ENCODE data around the gene MAGIX.

The MAGIX gene

GRCh38 chrX:49187028-49187394, 24.5 kb downstream of the MAGIX start:
- Histone ChIP-seq H3K9me3 (replicated peaks; ENCODE audit: low read length) (no peaks in the 10 kb centered on the region), H3K9ac (ENCODE audit: low read depth, low read length) (no peak overlapping the region), H3K36me3 (ENCODE audit: insufficient read depth, low read length) (peaks cover 8% of the 10 kb centered on the region), H3K4me1 (ENCODE audit: control insufficient read depth, insufficient read depth, low read length) (peaks cover 16% of the 10 kb centered on the region), H3K4me2 (ENCODE audit: low read length) (no peak overlapping the region), H3K27me3 (ENCODE audit: control insufficient read depth, insufficient read depth, low read length) (no peaks in the 10 kb centered on the region), H3K4me3 (ENCODE audit: low read length) (no peak overlapping the region)

- H3K4me3 ChIP-seq (ENCODE audit: low read length), result no peak overlapping the region
- no peaks in the 10 kb centered on the region for H3K9me3 ChIP-seq (replicated peaks; ENCODE audit: low read length)
- H3K4me1 ChIP-seq (ENCODE audit: control insufficient read depth, insufficient read depth, low read length), result peaks cover 16% of the 10 kb centered on the region
- H3K27me3 ChIP-seq (ENCODE audit: control insufficient read depth, insufficient read depth, low read length), result no peaks in the 10 kb centered on the region
- H3K9ac ChIP-seq (ENCODE audit: low read depth, low read length), result no peak overlapping the region
- H3K36me3 ChIP-seq (ENCODE audit: insufficient read depth, low read length), result peaks cover 4% of the 10 kb centered on the region
- no peak overlapping the region for H3K4me2 ChIP-seq (ENCODE audit: low read length)
Measured at GRCh38 chrX:49187526-49187925, 25.0 kb downstream of the MAGIX start.

DNA sequence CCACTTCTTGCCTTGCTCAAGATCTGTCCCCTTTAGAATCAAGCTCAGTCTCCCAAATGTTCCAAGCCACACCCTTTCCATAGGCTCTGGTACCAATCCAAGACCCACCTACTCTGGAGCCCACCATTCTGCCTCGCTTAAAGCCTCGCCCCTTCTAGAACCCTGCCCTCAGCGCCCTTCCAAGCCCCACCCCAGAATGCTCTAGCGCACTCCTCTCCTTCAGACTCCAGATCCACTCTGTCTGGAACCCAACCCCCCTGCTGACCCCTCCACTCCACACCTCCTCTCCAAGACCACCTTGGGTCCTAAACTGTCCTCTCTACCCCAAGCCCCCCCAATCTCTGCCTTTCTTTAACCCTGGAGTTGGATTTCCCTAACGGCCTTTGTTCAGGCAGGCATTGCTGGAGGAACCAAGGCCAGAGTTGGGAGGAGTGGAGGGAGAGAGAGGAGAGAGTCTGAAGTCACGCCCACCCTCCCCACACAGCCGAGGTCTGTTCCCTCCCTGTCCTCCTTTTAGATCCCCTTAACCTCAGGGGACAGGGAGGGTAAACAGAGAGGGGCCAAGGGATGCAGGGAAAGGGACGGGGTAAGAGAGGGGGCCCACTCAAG, 26.0 kb downstream of the MAGIX start:
- no peaks in the 10 kb centered on the region for H3K9me3 ChIP-seq (replicated peaks; ENCODE audit: low read length)
- H3K27me3 ChIP-seq (ENCODE audit: control insufficient read depth, insufficient read depth, low read length), result no peaks in the 10 kb centered on the region
- no peak overlapping the region for H3K9ac ChIP-seq (ENCODE audit: low read depth, low read length)
- H3K4me2 ChIP-seq (ENCODE audit: low read length), result no peak overlapping the region
- H3K4me1 ChIP-seq (ENCODE audit: control insufficient read depth, insufficient read depth, low read length), result peaks cover 16% of the 10 kb centered on the region
- no peak overlapping the region for H3K4me3 ChIP-seq (ENCODE audit: low read length)
- H3K36me3 ChIP-seq (ENCODE audit: insufficient read depth, low read length), result peaks cover 2% of the 10 kb centered on the region

DNA sequence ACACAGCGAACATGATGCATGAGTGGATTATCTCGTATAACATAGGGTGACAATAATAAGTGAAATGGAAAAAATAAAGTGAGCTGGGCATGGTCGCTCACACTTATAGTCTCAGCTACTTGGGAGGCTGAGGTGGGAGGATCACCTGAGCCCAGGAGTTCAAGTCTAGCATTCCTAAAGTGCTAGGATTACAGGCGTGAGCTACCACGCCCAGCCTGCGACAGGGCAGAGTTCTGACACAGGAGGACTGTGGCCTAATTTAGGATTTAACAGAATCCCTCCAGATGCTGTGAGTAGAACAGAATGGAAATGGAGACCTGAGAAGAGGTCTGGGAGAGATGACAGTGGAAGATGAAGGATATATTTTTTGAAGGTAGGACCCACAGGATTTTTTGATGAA, 27.0 kb downstream of the MAGIX start:
- Histone ChIP-seq H3K4me3 (ENCODE audit: low read length) (peak overlapping the region; percentile 69), H3K27me3 (ENCODE audit: control insufficient read depth, insufficient read depth, low read length) (no peaks in the 10 kb centered on the region), H3K9me3 (replicated peaks; ENCODE audit: low read length) (no peaks in the 10 kb centered on the region), H3K4me1 (ENCODE audit: control insufficient read depth, insufficient read depth, low read length) (peaks cover 12% of the 10 kb centered on the region), H3K36me3 (ENCODE audit: insufficient read depth, low read length) (no peaks in the 10 kb centered on the region), H3K9ac (ENCODE audit: low read depth, low read length) (no peak overlapping the region), H3K4me2 (ENCODE audit: low read length) (peak overlapping the region; percentile 66)

- H3K36me3 ChIP-seq (ENCODE audit: insufficient read depth, low read length), result no peaks in the 10 kb centered on the region
- H3K9me3 ChIP-seq (replicated peaks; ENCODE audit: low read length), result no peaks in the 10 kb centered on the region
- H3K4me1 ChIP-seq (ENCODE audit: control insufficient read depth, insufficient read depth, low read length), result peaks cover 5% of the 10 kb centered on the region
- peak overlapping the region; percentile 83 for H3K9ac ChIP-seq (ENCODE audit: low read depth, low read length)
- peak overlapping the region; percentile 77 for H3K4me3 ChIP-seq (ENCODE audit: low read length)
- peak overlapping the region; percentile 85 for H3K4me2 ChIP-seq (ENCODE audit: low read length)
- H3K27me3 ChIP-seq (ENCODE audit: control insufficient read depth, insufficient read depth, low read length), result no peaks in the 10 kb centered on the region
Measured at GRCh38 chrX:49190821-49191573, 28.4 kb downstream of the MAGIX start.

DNA sequence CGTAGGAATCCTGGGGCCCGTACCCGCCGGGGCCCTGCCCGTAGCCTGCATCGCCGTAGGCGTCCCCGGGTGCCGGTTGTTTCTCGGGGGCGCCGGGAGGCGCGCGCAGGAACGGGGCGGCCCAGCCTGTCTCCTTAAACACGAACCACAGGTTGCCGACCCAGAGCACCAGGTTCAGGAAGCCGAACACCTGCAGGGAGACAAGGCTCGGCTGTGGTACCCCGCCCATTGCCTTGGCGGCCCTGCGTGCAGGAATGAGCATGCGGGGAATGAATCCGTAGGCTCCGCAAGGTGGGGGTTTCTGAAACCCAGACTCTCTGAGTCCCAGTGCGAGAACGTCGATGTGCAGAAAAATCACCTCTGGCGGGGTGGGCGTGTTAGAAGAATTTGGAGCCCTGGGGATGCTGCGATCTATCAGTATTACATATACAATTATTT, 29.0 kb downstream of the MAGIX start:
- Histone ChIP-seq H3K9ac (ENCODE audit: low read depth, low read length) (peak overlapping the region; percentile 80), H3K9me3 (replicated peaks; ENCODE audit: low read length) (no peaks in the 10 kb centered on the region), H3K4me2 (ENCODE audit: low read length) (peak overlapping the region; percentile 85), H3K36me3 (ENCODE audit: insufficient read depth, low read length) (no peaks in the 10 kb centered on the region), H3K4me3 (ENCODE audit: low read length) (peak overlapping the region; percentile 77), H3K4me1 (ENCODE audit: control insufficient read depth, insufficient read depth, low read length) (peaks cover 5% of the 10 kb centered on the region), H3K27me3 (ENCODE audit: control insufficient read depth, insufficient read depth, low read length) (no peaks in the 10 kb centered on the region)

DNA sequence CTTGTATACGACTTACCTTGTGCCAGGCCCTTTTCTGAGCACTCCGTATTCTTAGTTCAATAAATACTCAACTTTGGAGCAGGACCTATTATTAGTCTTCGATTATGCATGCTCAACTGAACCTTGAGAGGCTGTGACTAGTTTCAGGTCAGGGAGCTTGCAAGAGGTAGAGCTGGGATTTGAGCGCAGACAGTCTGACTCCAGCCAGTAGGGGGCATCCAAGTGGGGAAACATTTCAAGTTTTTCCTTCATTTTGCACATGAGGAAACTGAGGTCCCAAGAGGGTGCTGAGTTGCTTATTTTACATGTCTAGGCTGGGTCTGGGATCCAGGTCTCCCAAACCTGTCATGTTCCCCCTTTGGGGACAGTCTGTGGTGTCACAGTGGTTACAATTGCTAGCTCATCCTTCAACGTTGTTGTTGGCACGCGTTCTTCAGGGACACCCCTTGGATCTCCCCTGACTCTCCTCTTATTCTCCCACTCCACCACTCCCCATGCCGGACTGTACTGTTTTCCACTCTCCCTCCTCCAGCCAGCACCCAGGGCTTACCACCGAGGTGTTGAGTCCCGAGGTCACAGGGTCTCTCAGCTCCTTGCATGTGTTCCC, 30.3 kb downstream of the MAGIX start:
- peaks cover 5% of the 10 kb centered on the region for H3K4me1 ChIP-seq (ENCODE audit: control insufficient read depth, insufficient read depth, low read length)

GRCh38 chrX:49193542-49193964, 31.0 kb downstream of the MAGIX start:
- H3K4me3 ChIP-seq (ENCODE audit: low read length), result no peak overlapping the region
- H3K27me3 ChIP-seq (ENCODE audit: control insufficient read depth, insufficient read depth, low read length), result no peaks in the 10 kb centered on the region
- H3K4me1 ChIP-seq (ENCODE audit: control insufficient read depth, insufficient read depth, low read length), result peaks cover 5% of the 10 kb centered on the region
- no peak overlapping the region for H3K4me2 ChIP-seq (ENCODE audit: low read length)
- H3K9me3 ChIP-seq (replicated peaks; ENCODE audit: low read length), result no peaks in the 10 kb centered on the region
- H3K36me3 ChIP-seq (ENCODE audit: insufficient read depth, low read length), result no peaks in the 10 kb centered on the region
- H3K9ac ChIP-seq (ENCODE audit: low read depth, low read length), result no peak overlapping the region

More for the DNA sequence above, 30.3 kb downstream of the MAGIX start:
- no peak overlapping the region for H3K4me3 ChIP-seq (ENCODE audit: low read length)
- no peaks in the 10 kb centered on the region for H3K27me3 ChIP-seq (ENCODE audit: control insufficient read depth, insufficient read depth, low read length)
- no peak overlapping the region for H3K4me2 ChIP-seq (ENCODE audit: low read length)
- no peaks in the 10 kb centered on the region for H3K9me3 ChIP-seq (replicated peaks; ENCODE audit: low read length)
- no peaks in the 10 kb centered on the region for H3K36me3 ChIP-seq (ENCODE audit: insufficient read depth, low read length)
- H3K9ac ChIP-seq (ENCODE audit: low read depth, low read length), result no peak overlapping the region

DNA sequence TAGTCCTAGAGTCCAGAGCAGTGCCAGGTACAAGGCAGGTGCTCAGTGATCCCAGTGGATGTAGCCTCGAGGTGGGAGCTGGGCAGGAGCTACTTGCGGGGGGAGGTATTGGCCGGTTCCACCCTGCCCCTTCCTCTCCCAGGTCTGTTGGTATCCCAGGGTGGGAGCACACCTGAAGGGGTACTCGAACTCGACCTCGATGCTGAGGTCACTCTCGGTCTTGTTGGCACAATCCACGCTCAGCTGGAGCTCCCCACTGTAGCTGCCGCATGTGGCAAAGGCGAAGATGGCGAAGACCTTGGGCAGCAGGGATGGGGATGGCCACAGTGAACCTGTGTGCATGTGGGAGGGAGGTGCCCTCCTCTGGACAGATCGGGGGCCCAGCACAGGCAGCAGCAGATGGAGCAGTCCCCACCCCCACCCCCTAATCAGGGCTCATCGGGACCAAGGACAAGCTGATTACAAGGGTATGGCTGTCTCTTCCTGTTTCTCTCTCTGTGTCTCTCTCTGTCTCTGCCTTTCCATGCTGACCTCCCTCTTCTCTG, 35.1 kb downstream of the MAGIX start:
- peaks cover 5% of the 10 kb centered on the region for H3K4me1 ChIP-seq (ENCODE audit: control insufficient read depth, insufficient read depth, low read length)
- H3K4me3 ChIP-seq (ENCODE audit: low read length), result no peak overlapping the region
- H3K36me3 ChIP-seq (ENCODE audit: insufficient read depth, low read length), result no peaks in the 10 kb centered on the region
- H3K9me3 ChIP-seq (replicated peaks; ENCODE audit: low read length), result no peaks in the 10 kb centered on the region
- H3K9ac ChIP-seq (ENCODE audit: low read depth, low read length), result no peak overlapping the region
- no peak overlapping the region for H3K4me2 ChIP-seq (ENCODE audit: low read length)
- H3K27me3 ChIP-seq (ENCODE audit: control insufficient read depth, insufficient read depth, low read length), result no peaks in the 10 kb centered on the region

- H3K4me2 ChIP-seq (ENCODE audit: low read length), result no peak overlapping the region
- no peak overlapping the region for H3K4me3 ChIP-seq (ENCODE audit: low read length)
- H3K9ac ChIP-seq (ENCODE audit: low read depth, low read length), result no peak overlapping the region
- no peaks in the 10 kb centered on the region for H3K27me3 ChIP-seq (ENCODE audit: control insufficient read depth, insufficient read depth, low read length)
- peaks cover 5% of the 10 kb centered on the region for H3K4me1 ChIP-seq (ENCODE audit: control insufficient read depth, insufficient read depth, low read length)
- no peaks in the 10 kb centered on the region for H3K9me3 ChIP-seq (replicated peaks; ENCODE audit: low read length)
- H3K36me3 ChIP-seq (ENCODE audit: insufficient read depth, low read length), result no peaks in the 10 kb centered on the region
Measured at GRCh38 chrX:49198540-49199314, 36.2 kb downstream of the MAGIX start.

DNA sequence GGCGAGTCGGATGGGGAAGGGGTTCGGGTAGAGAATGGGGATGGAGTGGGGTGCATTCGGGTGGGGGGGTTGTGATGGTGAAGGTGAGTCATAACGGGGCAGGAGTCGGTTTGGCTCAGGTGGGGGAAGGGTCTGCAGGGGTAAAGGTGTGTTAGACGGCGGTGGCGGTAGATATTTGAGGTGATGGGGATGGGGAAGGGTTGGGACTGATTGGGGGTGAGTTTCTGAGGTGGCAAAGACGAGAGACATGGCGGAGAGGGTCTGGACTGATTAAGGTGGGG, 36.7 kb downstream of the MAGIX start:
- Histone ChIP-seq H3K9ac (ENCODE audit: low read depth, low read length) (no peak overlapping the region), H3K36me3 (ENCODE audit: insufficient read depth, low read length) (no peaks in the 10 kb centered on the region), H3K4me1 (ENCODE audit: control insufficient read depth, insufficient read depth, low read length) (peaks cover 5% of the 10 kb centered on the region), H3K27me3 (ENCODE audit: control insufficient read depth, insufficient read depth, low read length) (no peaks in the 10 kb centered on the region), H3K4me2 (ENCODE audit: low read length) (no peak overlapping the region), H3K9me3 (replicated peaks; ENCODE audit: low read length) (no peaks in the 10 kb centered on the region), H3K4me3 (ENCODE audit: low read length) (no peak overlapping the region)
